ENCODE results near the gene CHRNB4. TPM values are rescaled to one million over a fixed set of nuclear protein-coding genes. Genes with fewer than 3 reads are reported as not detected.

CHRNB4 gene
- total and polyA plus RNA-seq, 2 of the 8 experiments (the other 6 are each of a cell fraction or from before 2014, with no cell fraction given) = 2.4 to 4.5 TPM

DNA sequence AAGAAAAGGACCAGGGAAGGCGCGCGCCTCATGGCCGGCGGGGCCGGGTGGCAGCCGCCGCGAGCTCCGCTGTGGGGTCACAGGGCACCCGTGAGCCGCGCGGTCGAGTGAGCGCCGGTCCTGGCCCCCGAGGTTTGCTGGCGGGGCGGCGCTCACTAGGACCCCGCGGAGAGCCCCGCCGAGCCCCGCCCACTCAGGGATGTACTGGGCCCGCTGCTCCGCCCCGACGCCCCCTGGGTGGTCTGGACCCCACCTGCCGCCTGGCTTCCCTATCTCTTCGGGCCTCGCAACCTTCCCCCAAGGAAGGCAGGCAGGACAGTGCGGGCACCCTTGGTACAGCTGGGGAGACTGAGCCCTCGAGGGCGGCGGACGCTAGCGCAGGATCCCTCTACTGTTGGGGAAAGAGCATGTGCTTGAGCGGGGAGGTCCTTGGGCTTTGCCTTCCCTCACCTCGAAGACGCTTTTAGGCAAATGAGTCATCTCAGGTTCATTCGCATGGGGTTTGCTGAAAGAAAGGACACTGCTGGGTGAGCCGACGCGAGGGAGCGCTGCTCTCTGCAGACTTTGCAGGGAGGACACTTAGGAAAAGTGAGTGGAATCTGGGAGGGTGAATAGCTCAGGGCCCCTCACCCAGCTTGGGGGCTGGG, at the start of gene CHRNB4 (continued):
- TF ChIP-seq CREB1 (IDR thresholded peaks at IDR 0.05) = no peak
- TF ChIP-seq EP300 (IDR thresholded peaks at IDR 0.05; ENCODE audit: borderline replicate concordance in 1 of 2, low read depth in 2 of 2, low read length in 2 of 2) = no peak
- 0 out of 2 replicates have a peak, but pooled peaks have one; percentile 44 for TF ChIP-seq JUN (IDR thresholded peaks at IDR 0.05; ENCODE audit: low read depth, low read length)
- peak; percentile 49 to 56 for TF ChIP-seq RAD21 (IDR thresholded peaks at IDR 0.05 in 1 of 2, conservative IDR thresholded peaks at IDR 0.05 in 1 of 2; ENCODE audit: low read depth in 2 of 2, low read length in 2 of 2)
- peak; percentile 89 for TF ChIP-seq ASH2L (IDR thresholded peaks at IDR 0.05; ENCODE audit: low read length)
- TF ChIP-seq SIN3A (conservative IDR thresholded peaks at IDR 0.05 in 1 of 2, IDR thresholded peaks at IDR 0.05 in 1 of 2; ENCODE audit: low read depth in 1 of 2, low read length in 2 of 2) = 0 out of 4 replicates have a peak, but pooled peaks of 1 of the 2 experiments have one; percentile 14
- TF ChIP-seq PHF8 (conservative IDR thresholded peaks at IDR 0.05; ENCODE audit: low read depth, low read length) = 0 out of 2 replicates have a peak, but pooled peaks have one; percentile 23
